ENCODE data around the gene AK8.
"Not testable (repeated sequence)": the region's sequence is repeated elsewhere in the genome, so short reads cannot be mapped to it uniquely, and the experiment has no call there.

Gene AK8

GRCh38 chr9:132716007-132716406 is 162.1 kb downstream of the AK8 start:
- no peak for TF ChIP-seq SP1 (IDR thresholded peaks at IDR 0.05)
- TF ChIP-seq NFRKB (IDR thresholded peaks at IDR 0.05): no peak
- TF ChIP-seq SUZ12 (IDR thresholded peaks at IDR 0.05): no peak
- TF ChIP-seq BHLHE40 (IDR thresholded peaks at IDR 0.05; ENCODE audit: borderline replicate concordance): no peak
- TF ChIP-seq FOXA1 (IDR thresholded peaks at IDR 0.05): no peak
- TF ChIP-seq FOXK2 (IDR thresholded peaks at IDR 0.05): no peak
- TF ChIP-seq ZNF384 (IDR thresholded peaks at IDR 0.05): no peak
- no peak for TF ChIP-seq ARNT (IDR thresholded peaks at IDR 0.05)
- TF ChIP-seq L3MBTL2 (conservative IDR thresholded peaks at IDR 0.05): no peak
- TF ChIP-seq FOXM1 (IDR thresholded peaks at IDR 0.05; ENCODE audit: borderline replicate concordance): no peak
- TF ChIP-seq TARDBP (IDR thresholded peaks at IDR 0.05): no peak
- no peak for TF ChIP-seq HDGF (IDR thresholded peaks at IDR 0.05; ENCODE audit: borderline replicate concordance)
- TF ChIP-seq PKNOX1 (IDR thresholded peaks at IDR 0.05): no peak
- TF ChIP-seq LEF1 (IDR thresholded peaks at IDR 0.05; ENCODE audit: borderline replicate concordance): no peak
- no peak for TF ChIP-seq ELF4 (IDR thresholded peaks at IDR 0.05)
- TF ChIP-seq CTBP1 (IDR thresholded peaks at IDR 0.05; ENCODE audit: borderline replicate concordance): no peak
- CTCF ChIA-PET: no interaction called here
- DNase-seq (ENCODE audit: extremely low spot score): no peak
- POLR2A ChIA-PET: no interaction called here

- TF ChIP-seq SP1 (IDR thresholded peaks at IDR 0.05) (no peak), ELF4 (IDR thresholded peaks at IDR 0.05) (no peak), PKNOX1 (IDR thresholded peaks at IDR 0.05) (no peak), ARNT (IDR thresholded peaks at IDR 0.05) (no peak), HDGF (IDR thresholded peaks at IDR 0.05; ENCODE audit: borderline replicate concordance) (no peak), FOXA1 (IDR thresholded peaks at IDR 0.05) (no peak), LEF1 (IDR thresholded peaks at IDR 0.05; ENCODE audit: borderline replicate concordance) (no peak), ZNF384 (IDR thresholded peaks at IDR 0.05) (no peak), NFRKB (IDR thresholded peaks at IDR 0.05) (no peak), CTBP1 (IDR thresholded peaks at IDR 0.05; ENCODE audit: borderline replicate concordance) (no peak)
- ChIA-PET CTCF (no interaction called here), POLR2A (no interaction called here)
- DNase-seq (ENCODE audit: extremely low spot score): no peak
Observed at GRCh38 chr9:132712753-132713152, 165.3 kb downstream of the AK8 start.

- no peak for DNase-seq (ENCODE audit: extremely low spot score)
- POLR2A ChIA-PET: no interaction called here
- CTCF ChIA-PET: no interaction called here
- TF ChIP-seq HDGF (IDR thresholded peaks at IDR 0.05; ENCODE audit: borderline replicate concordance) (no peak), TARDBP (IDR thresholded peaks at IDR 0.05) (no peak), SP1 (IDR thresholded peaks at IDR 0.05) (no peak), ARNT (IDR thresholded peaks at IDR 0.05) (no peak), ELF4 (IDR thresholded peaks at IDR 0.05) (no peak), ZNF384 (IDR thresholded peaks at IDR 0.05) (no peak), L3MBTL2 (conservative IDR thresholded peaks at IDR 0.05) (no peak), NFRKB (IDR thresholded peaks at IDR 0.05) (no peak), LEF1 (IDR thresholded peaks at IDR 0.05; ENCODE audit: borderline replicate concordance) (no peak), SUZ12 (IDR thresholded peaks at IDR 0.05) (no peak), CTBP1 (IDR thresholded peaks at IDR 0.05; ENCODE audit: borderline replicate concordance) (no peak), PKNOX1 (IDR thresholded peaks at IDR 0.05) (no peak)
Observed at GRCh38 chr9:132711846-132712245, 166.2 kb downstream of the AK8 start.

GRCh38 chr9:132711152-132711551 is 166.9 kb downstream of the AK8 start:
- CTCF ChIA-PET; POLR2A ChIA-PET; DNase-seq (ENCODE audit: extremely low spot score): not testable (repeated sequence)

GRCh38 chr9:132710333-132710732 is 167.8 kb downstream of the AK8 start:
- TF ChIP-seq CTBP1 (IDR thresholded peaks at IDR 0.05; ENCODE audit: borderline replicate concordance) (no peak), FOXK2 (IDR thresholded peaks at IDR 0.05) (no peak), FOXA1 (IDR thresholded peaks at IDR 0.05) (no peak), LEF1 (IDR thresholded peaks at IDR 0.05; ENCODE audit: borderline replicate concordance) (no peak)
- DNase-seq (ENCODE audit: extremely low spot score): no peak
- POLR2A ChIA-PET: no interaction called here
- CTCF ChIA-PET: no interaction called here

- DNase-seq (ENCODE audit: extremely low spot score): no peak
- CTCF ChIA-PET: no interaction called here
- POLR2A ChIA-PET: interaction anchor here (0.6 kb wide), 1 partner anchor 13 kb away, joined by 4 read pairs; no protein-coding TSS in a partner anchor
- no peak for TF ChIP-seq ZNF384 (IDR thresholded peaks at IDR 0.05)
- TF ChIP-seq HDGF (IDR thresholded peaks at IDR 0.05; ENCODE audit: borderline replicate concordance): no peak
- no peak for TF ChIP-seq PKNOX1 (IDR thresholded peaks at IDR 0.05)
- TF ChIP-seq ELF4 (IDR thresholded peaks at IDR 0.05): no peak
- TF ChIP-seq FOXA1 (IDR thresholded peaks at IDR 0.05): no peak
- no peak for TF ChIP-seq SUZ12 (IDR thresholded peaks at IDR 0.05)
- TF ChIP-seq SP1 (IDR thresholded peaks at IDR 0.05): no peak
- TF ChIP-seq BHLHE40 (IDR thresholded peaks at IDR 0.05; ENCODE audit: borderline replicate concordance): no peak
- TF ChIP-seq LEF1 (IDR thresholded peaks at IDR 0.05; ENCODE audit: borderline replicate concordance): no peak
- no peak for TF ChIP-seq NFRKB (IDR thresholded peaks at IDR 0.05)
- TF ChIP-seq L3MBTL2 (conservative IDR thresholded peaks at IDR 0.05): no peak
- TF ChIP-seq FOXK2 (IDR thresholded peaks at IDR 0.05): no peak
- no peak for TF ChIP-seq ARNT (IDR thresholded peaks at IDR 0.05)
- no peak for TF ChIP-seq FOXM1 (IDR thresholded peaks at IDR 0.05; ENCODE audit: borderline replicate concordance)
- TF ChIP-seq TARDBP (IDR thresholded peaks at IDR 0.05): no peak
- no peak for TF ChIP-seq CTBP1 (IDR thresholded peaks at IDR 0.05; ENCODE audit: borderline replicate concordance)
Observed at GRCh38 chr9:132708769-132709430, 169.2 kb downstream of the AK8 start.
